Heart left ventricle (tissue), 13 donors: ENCODE measurements around the gene GSKIP.

Source experiments
- POLR2A ChIP-seq, 2 donors: fragments of 450-650 bp; IDR thresholded peaks; one replicate each; pipeline ENCODE4 v1.6.1; 2017; ENCODE audit warnings: antibody characterized with exemption in 2 of 2, mild to moderate bottlenecking in 2 of 2, moderate library complexity in 2 of 2
- TF ChIP-seq, protein P1 (sequence below), 12 donors: fragments of 200-600 bp; sonication (generic) in 4 of 12; IDR thresholded peaks; one replicate each; pipeline versions ENCODE4 v1.5.0 to v1.8.0; 2018 to 2022; ENCODE audit warnings: antibody characterized with exemption in 12 of 12, mild to moderate bottlenecking in 5 of 12
- donor health status: ischemic (EF 13 %, LVEDD 7.1; RV severe dilation, severe dysfunction).
- donor health status: DM: no; HTN: yes; CAD: no.
- donor health status: DM: no; HTN: no; CAD: no.
- donor health status: ischemic (EF 25% LVEDD 6.9; RV normal size, moderate dysfunction).
- donor health status: ischemic (EF 25% LVEDD 5.7; RV mildly dilated, moderate dysfunction).
- donor health status: ischemic (EF 35%, LVEDD 5.7; RV mildly dilated, moderate dysfunction).
- donor health status: nonischemic (EF 11% LVEDD 7.7; RV severe dilation, severe dysfunction).
- donor health status: DM: yes; HTN: yes; CAD: no.
- donor health status: PGD.
- donor health status: ischemic (EF 29% LVEDD 5.4; RV normal size, mild dysfunction).
- donor health status: nonischemic (EF 23%, LVEDD 6.1; RV moderate dilation, normal function).

DNA sequence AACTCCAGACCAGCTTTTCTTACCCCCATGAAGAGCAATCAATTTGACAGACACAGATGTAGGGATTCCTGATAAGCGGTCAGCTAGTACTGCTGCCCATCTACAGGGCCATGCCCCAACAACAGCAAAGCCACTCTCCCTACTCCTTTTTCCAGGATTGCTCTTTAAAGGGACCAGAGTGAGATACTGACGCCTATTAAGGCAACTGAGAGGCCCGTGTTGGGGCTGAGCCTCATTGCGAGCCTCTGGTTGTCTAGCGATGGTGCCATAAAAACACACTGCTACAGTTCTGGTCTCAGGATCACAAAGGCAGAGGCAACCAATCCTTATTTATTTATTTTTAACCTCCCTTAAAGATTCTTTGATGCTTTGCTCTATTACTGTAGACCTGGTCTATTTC is 59.7 kb downstream of the GSKIP start:
- TF ChIP-seq, protein P1, sequence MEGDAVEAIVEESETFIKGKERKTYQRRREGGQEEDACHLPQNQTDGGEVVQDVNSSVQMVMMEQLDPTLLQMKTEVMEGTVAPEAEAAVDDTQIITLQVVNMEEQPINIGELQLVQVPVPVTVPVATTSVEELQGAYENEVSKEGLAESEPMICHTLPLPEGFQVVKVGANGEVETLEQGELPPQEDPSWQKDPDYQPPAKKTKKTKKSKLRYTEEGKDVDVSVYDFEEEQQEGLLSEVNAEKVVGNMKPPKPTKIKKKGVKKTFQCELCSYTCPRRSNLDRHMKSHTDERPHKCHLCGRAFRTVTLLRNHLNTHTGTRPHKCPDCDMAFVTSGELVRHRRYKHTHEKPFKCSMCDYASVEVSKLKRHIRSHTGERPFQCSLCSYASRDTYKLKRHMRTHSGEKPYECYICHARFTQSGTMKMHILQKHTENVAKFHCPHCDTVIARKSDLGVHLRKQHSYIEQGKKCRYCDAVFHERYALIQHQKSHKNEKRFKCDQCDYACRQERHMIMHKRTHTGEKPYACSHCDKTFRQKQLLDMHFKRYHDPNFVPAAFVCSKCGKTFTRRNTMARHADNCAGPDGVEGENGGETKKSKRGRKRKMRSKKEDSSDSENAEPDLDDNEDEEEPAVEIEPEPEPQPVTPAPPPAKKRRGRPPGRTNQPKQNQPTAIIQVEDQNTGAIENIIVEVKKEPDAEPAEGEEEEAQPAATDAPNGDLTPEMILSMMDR (IDR thresholded peaks at IDR 0.05), result no peak
- TF ChIP-seq POLR2A (IDR thresholded peaks at IDR 0.05), result no peak
